OCI-LY3 (cell line): ENCODE results near the gene TEX26.

Source experiments
- H2AFZ ChIP-seq: fragments of 200-600, 300-600 bp; shearing (Covaris generic); 2 replicates; pipeline ENCODE4 v1.6.0; 2014; ENCODE audit warnings: antibody characterized with exemption, low read depth, low read length
- H3K27ac ChIP-seq: fragments of 200-600, 300-600 bp; sonication (generic); 2 replicates; pipeline ENCODE4 v1.5.1; 2014; ENCODE audit warnings: mild to moderate bottlenecking, low read length, moderate library complexity, mixed read lengths
- H3K27me3 ChIP-seq: fragments of 200-600, 300-600 bp; sonication (generic); 2 replicates; pipeline ENCODE4 v1.6.1; 2014; ENCODE audit warnings: low read depth, low read length, mixed read lengths
- H3K36me3 ChIP-seq: fragments of 200-600, 300-600 bp; sonication (generic); replicated peaks from 2 replicates; pipeline ENCODE3; 2014; ENCODE audit warnings: low read depth, low read length, mixed read lengths
- H3K4me1 ChIP-seq: fragments of 300-600, 200-600 bp; sonication (generic); 2 replicates; pipeline ENCODE4 v1.6.1; 2014; ENCODE audit warnings: low read length, mixed read lengths
- H3K4me2 ChIP-seq: fragments of 200-600, 300-600 bp; sonication (generic); 2 replicates; pipeline ENCODE4 v1.6.1; 2014; ENCODE audit warnings: low read length, mixed read lengths
- H3K4me3 ChIP-seq: fragments of 300-600, 200-600 bp; sonication (generic); 2 replicates; pipeline ENCODE4 v1.5.1; 2014; ENCODE audit warnings: antibody characterized with exemption, mild to moderate bottlenecking, low read length, moderate library complexity
- H3K79me2 ChIP-seq: fragments of 300-600, 200-600 bp; shearing (Covaris generic); 2 replicates; pipeline ENCODE4 v1.6.1; 2014; ENCODE audit warnings: mild to moderate bottlenecking, low read length, mixed read lengths
- H3K9ac ChIP-seq: fragments of 300-600, 200-600 bp; shearing (Covaris generic); 2 replicates; pipeline ENCODE4 v1.6.0; 2014; ENCODE audit warnings: mild to moderate bottlenecking, low read length, moderate library complexity
- H3K9me3 ChIP-seq: fragments of 200-600, 300-600 bp; shearing (Covaris generic); 2 replicates; pipeline ENCODE4 v1.6.1; 2014; ENCODE audit warnings: low read length, mixed read lengths; ENCODE audit not compliant: insufficient read depth
- H4K20me1 ChIP-seq: fragments of 200-600, 300-600 bp; sonication (generic); 2 replicates; pipeline ENCODE4 v1.6.1; 2016; ENCODE audit warnings: low read length, mixed read lengths; ENCODE audit not compliant: insufficient read depth
- CTCF ChIP-seq: fragments of 200-600, 300-600 bp; sonication (generic); IDR thresholded peaks from 2 replicates; pipeline ENCODE4 v1.5.1; 2014; ENCODE audit warnings: antibody characterized with exemption, low read length, low read depth
- EZH2phosphoT487 ChIP-seq: fragments of 200-600 bp; shearing (Covaris generic); IDR thresholded peaks from 2 replicates; pipeline ENCODE4 v1.6.1; 2018; ENCODE audit warnings: antibody characterized with exemption, mixed run types, low read depth

The TEX26 gene

GRCh38 chr13:31015199-31015598 is 82.7 kb downstream of the TEX26 start:
- peaks cover 3% of the 10 kb centered on the region; the same call in 1 of the 2 replicates for H3K4me1 ChIP-seq
- no peak overlapping the region for H3K4me3 ChIP-seq
- H3K27ac ChIP-seq: no peak overlapping the region
- no peak overlapping the region for H3K9ac ChIP-seq
- no peak overlapping the region for H2AFZ ChIP-seq
- H3K36me3 ChIP-seq: no peaks in the 10 kb centered on the region
- no peaks in the 10 kb centered on the region for H3K79me2 ChIP-seq
- no peaks in the 10 kb centered on the region for H4K20me1 ChIP-seq
- H3K9me3 ChIP-seq: no peaks in the 10 kb centered on the region
- no peak for TF ChIP-seq EZH2phosphoT487
- TF ChIP-seq CTCF: no peak
- H3K27me3 ChIP-seq: peaks cover 83% of the 10 kb centered on the region
- no peak overlapping the region for H3K4me2 ChIP-seq

GRCh38 chr13:31016342-31017325 is 84.2 kb downstream of the TEX26 start:
- no peaks in the 10 kb centered on the region for H3K36me3 ChIP-seq
- no peak overlapping the region for H3K4me2 ChIP-seq
- H3K27me3 ChIP-seq: peaks cover 81% of the 10 kb centered on the region
- H3K27ac ChIP-seq: no peak overlapping the region
- H3K79me2 ChIP-seq: no peaks in the 10 kb centered on the region
- peaks cover 3% of the 10 kb centered on the region; the same call in 1 of the 2 replicates for H3K4me1 ChIP-seq
- no peak overlapping the region for H3K9ac ChIP-seq
- no peak overlapping the region for H3K4me3 ChIP-seq
- H2AFZ ChIP-seq: no peak overlapping the region
- TF ChIP-seq CTCF (no peak), EZH2phosphoT487 (no peak)
- H3K9me3 ChIP-seq: no peaks in the 10 kb centered on the region
- no peaks in the 10 kb centered on the region for H4K20me1 ChIP-seq

GRCh38 chr13:31018511-31018910 is 86.1 kb downstream of the TEX26 start:
- Histone ChIP-seq H3K27ac (no peak overlapping the region), H3K4me2 (no peak overlapping the region), H3K9me3 (no peaks in the 10 kb centered on the region), H3K4me3 (no peak overlapping the region), H2AFZ (no peak overlapping the region), H3K36me3 (no peaks in the 10 kb centered on the region), H3K4me1 (no peaks in the 10 kb centered on the region), H3K9ac (no peak overlapping the region), H3K27me3 (peaks cover 87% of the 10 kb centered on the region), H3K79me2 (no peaks in the 10 kb centered on the region), H4K20me1 (no peaks in the 10 kb centered on the region)
- TF ChIP-seq EZH2phosphoT487: no peak
- TF ChIP-seq CTCF: no peak

GRCh38 chr13:31020996-31021395 is 88.5 kb downstream of the TEX26 start:
- TF ChIP-seq CTCF: no peak
- TF ChIP-seq EZH2phosphoT487: no peak
- H3K4me1 ChIP-seq: no peaks in the 10 kb centered on the region
- H3K27me3 ChIP-seq: peaks cover 90% of the 10 kb centered on the region
- H4K20me1 ChIP-seq: no peaks in the 10 kb centered on the region
- H3K4me3 ChIP-seq: no peak overlapping the region
- no peaks in the 10 kb centered on the region for H3K36me3 ChIP-seq
- H3K9ac ChIP-seq: no peak overlapping the region
- H3K27ac ChIP-seq: no peak overlapping the region
- H2AFZ ChIP-seq: no peak overlapping the region
- no peak overlapping the region for H3K4me2 ChIP-seq
- no peaks in the 10 kb centered on the region for H3K9me3 ChIP-seq
- H3K79me2 ChIP-seq: no peaks in the 10 kb centered on the region
